ENCODE results near the gene RTL10. TPM values are rescaled to one million over a fixed set of nuclear protein-coding genes. Genes with fewer than 3 reads are reported as not detected.

The RTL10 gene
- total RNA-seq, 6 experiments from 2014 or later: 6.4 to 9.1 (median 6.6) TPM

GRCh38 chr22:19882446-19883381 is 28.0 kb upstream of the RTL10 start:
- Histone ChIP-seq H3K27me3 (no peaks in the 10 kb centered on the region), H3K4me3 (no peak overlapping the region), H3K4me1 (no peaks in the 10 kb centered on the region), H3K27ac (no peak overlapping the region), H3K36me3 (no peaks in the 10 kb centered on the region), H3K9me3 (no peaks in the 10 kb centered on the region)
- intact Hi-C loops (cut with DNase I): no loop called here
- DNase-seq (peak in 2 of 3 donors; percentile 5 to 47), ATAC-seq (no peak)
- WGBS (ENCODE audit: insufficient coverage, low coverage, low lambda C conversion rate, missing lambda C conversion rate): no CpG with 5 or more reads among the region's 26 CpGs
- TF ChIP-seq POLR2A (IDR thresholded peaks at IDR 0.05): no peak
- TF ChIP-seq CTCF (IDR thresholded peaks at IDR 0.05): no peak

DNA sequence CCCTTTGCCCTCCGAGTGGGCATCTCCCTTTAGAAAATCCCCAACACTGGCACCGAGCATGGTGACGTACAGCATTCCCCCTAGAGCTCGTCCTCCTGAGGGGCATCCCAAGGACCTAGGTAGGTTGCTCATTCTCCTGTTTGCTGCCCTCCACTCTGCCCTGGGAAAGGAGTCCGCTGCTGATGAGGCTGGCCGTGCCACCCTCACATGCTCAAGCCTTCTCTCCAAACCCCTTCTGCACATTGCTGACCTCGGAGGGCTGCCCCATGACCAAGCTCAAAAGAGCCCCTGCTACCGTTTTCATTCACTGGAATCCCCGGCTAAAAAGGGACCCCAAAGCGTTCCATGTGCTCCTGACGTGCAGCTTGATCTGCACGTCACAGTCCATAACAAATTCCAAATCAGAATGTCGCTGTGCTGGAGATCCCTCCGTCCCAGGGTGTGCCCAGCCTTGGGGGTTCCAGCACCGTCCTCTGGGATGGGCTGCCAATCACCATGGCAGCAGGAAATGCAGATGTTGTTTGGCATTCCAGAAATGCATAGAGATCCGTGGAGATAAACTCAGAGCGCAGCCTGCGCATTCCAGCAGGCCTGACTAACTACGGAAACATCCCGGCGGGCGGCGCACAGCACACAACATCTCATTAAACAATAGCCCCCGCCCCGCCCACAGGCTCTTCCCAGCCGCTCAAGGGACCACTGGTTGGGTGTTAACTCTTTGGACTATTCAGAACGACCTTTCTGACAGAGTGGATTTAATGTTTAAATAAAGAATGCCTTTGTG is 26.3 kb upstream of the RTL10 start:
- WGBS (ENCODE audit: insufficient coverage, low coverage, low lambda C conversion rate, missing lambda C conversion rate): 75% methylated on average over 17 of the region's 27 CpGs
- no peak overlapping the region for H3K4me3 ChIP-seq

GRCh38 chr22:19879992-19880785 is 25.5 kb upstream of the RTL10 start:
- intact Hi-C loops (cut with DNase I): loop anchor here in 1 of 2 donors (10.0 kb wide), 1 partner anchor 125 kb away; no protein-coding TSS in a partner anchor
- no peaks in the 10 kb centered on the region for H3K36me3 ChIP-seq
- TF ChIP-seq POLR2A (IDR thresholded peaks at IDR 0.05): no peak
- TF ChIP-seq CTCF (IDR thresholded peaks at IDR 0.05): no peak
- ATAC-seq (no peak), DNase-seq (peak in 2 of 3 donors; percentile 17 to 42)
- H3K9me3 ChIP-seq: no peaks in the 10 kb centered on the region
- H3K27ac ChIP-seq: no peak overlapping the region
- no peak overlapping the region for H3K4me3 ChIP-seq
- H3K27me3 ChIP-seq: no peaks in the 10 kb centered on the region
- 100% methylated on average over 1 of the region's 34 CpGs for WGBS (ENCODE audit: insufficient coverage, low coverage, low lambda C conversion rate, missing lambda C conversion rate)
- no peaks in the 10 kb centered on the region for H3K4me1 ChIP-seq

More for the DNA sequence above, 26.3 kb upstream of the RTL10 start:
- TF ChIP-seq CTCF (IDR thresholded peaks at IDR 0.05) (no peak), POLR2A (IDR thresholded peaks at IDR 0.05) (no peak)
- intact Hi-C loops (cut with DNase I): no loop called here
- H3K27ac ChIP-seq: no peak overlapping the region
- H3K4me1 ChIP-seq: no peaks in the 10 kb centered on the region
- DNase-seq (peak in 1 of 3 donors; percentile 18), ATAC-seq (no peak)
- H3K9me3 ChIP-seq: no peaks in the 10 kb centered on the region
- H3K27me3 ChIP-seq: no peaks in the 10 kb centered on the region
- H3K36me3 ChIP-seq: no peaks in the 10 kb centered on the region

DNA sequence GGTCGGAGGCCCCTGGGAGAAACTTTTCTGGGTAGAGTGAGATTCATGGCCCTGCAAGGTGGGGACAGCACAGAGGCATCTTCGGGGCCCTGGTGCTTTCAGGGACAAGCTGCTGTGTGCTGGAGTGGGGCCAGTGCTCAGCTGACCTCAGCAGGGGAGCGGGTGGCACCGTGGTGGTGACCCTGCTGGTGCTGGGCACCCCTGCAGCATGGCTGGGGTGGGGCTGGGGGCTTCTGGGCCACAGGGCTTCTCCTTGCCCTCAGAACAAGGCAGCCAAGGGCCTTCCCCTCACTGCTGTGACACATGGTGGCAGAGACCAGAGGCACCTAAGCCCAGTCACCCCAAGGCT is 24.9 kb upstream of the RTL10 start:
- no peaks in the 10 kb centered on the region for H3K27me3 ChIP-seq
- peak in 2 of 3 donors; percentile 17 to 48 for DNase-seq
- intact Hi-C loops (cut with DNase I): loop anchor here in 1 of 2 donors (10.0 kb wide), 1 partner anchor 125 kb away; no protein-coding TSS in a partner anchor
- H3K4me1 ChIP-seq: no peaks in the 10 kb centered on the region
- H3K9me3 ChIP-seq: no peaks in the 10 kb centered on the region
- H3K27ac ChIP-seq: no peak overlapping the region
- WGBS (ENCODE audit: insufficient coverage, low coverage, low lambda C conversion rate, missing lambda C conversion rate): no CpG with 5 or more reads among the region's 4 CpGs
- no peak overlapping the region for H3K4me3 ChIP-seq
- no peaks in the 10 kb centered on the region for H3K36me3 ChIP-seq
- no peak for ATAC-seq
- no peak for TF ChIP-seq POLR2A (IDR thresholded peaks at IDR 0.05)
- TF ChIP-seq CTCF (IDR thresholded peaks at IDR 0.05): no peak
